Ascending aorta (tissue), 2 donors: ENCODE data around the gene SPEN. TPM values are rescaled to one million over a fixed set of nuclear protein-coding genes. Genes with fewer than 3 reads are reported as not detected.

ENCODE experiments used
- DNase-seq, 2 donors: peaks; one replicate each; pipeline ENCODE4 v3.0.0-alpha.2; 2019; ENCODE audit warnings: low spot score in 2 of 2
- H3K27ac ChIP-seq, 2 donors: fragments of 200-600 bp; sonication (generic); one replicate each; pipeline ENCODE4 v1.5.1; 2016 to 2017; ENCODE audit warnings: mild to moderate bottlenecking in 1 of 2
- H3K27me3 ChIP-seq: fragments of 200-600 bp; sonication (generic); one replicate; pipeline ENCODE4 v1.5.1; 2017
- H3K36me3 ChIP-seq, 2 donors: fragments of 200-600 bp; sonication (generic); one replicate each; pipeline ENCODE4 v1.5.1; 2016
- H3K4me1 ChIP-seq, 2 donors: fragments of 200-600 bp; sonication (generic); one replicate each; pipeline ENCODE4 v1.5.1; 2016 to 2017; ENCODE audit warnings: mild to moderate bottlenecking in 1 of 2
- H3K4me3 ChIP-seq, 2 donors: fragments of 200-600 bp; sonication (generic); one replicate each; pipeline ENCODE4 v1.5.1; 2016 to 2017; ENCODE audit warnings: mild to moderate bottlenecking in 1 of 2
- H3K9me3 ChIP-seq, 2 donors: fragments of 200-600 bp; sonication (generic); one replicate each; pipeline ENCODE4 v1.5.1; 2016
- intact Hi-C: fragments of 100-400 bp; cut with DNase I; formaldehyde crosslinking; loops from one replicate; pipeline ENCODE4 v1.15.1; 2023
- total RNA-seq: library from RNA; depleted of rRNA; stranded (reverse); fragments of >200 nt; gene quantifications from one replicate; pipeline ENCODE4 v1.1.0, GENCODE V29; 2016
- TF ChIP-seq, protein P1 (sequence below), 3 experiments: fragments of 200-600 bp in 2 of 3; fragments of 450-650 bp in 1 of 3; sonication (generic) in 2 of 3; IDR thresholded peaks; one replicate each; pipeline ENCODE4 v1.5.1; 2016 to 2019; ENCODE audit warnings: antibody characterized with exemption in 3 of 3, mild to moderate bottlenecking in 1 of 3, moderate library complexity in 1 of 3

Gene SPEN
- total RNA-seq, 1 donor from 2014 or later, result 53.9 TPM

DNA sequence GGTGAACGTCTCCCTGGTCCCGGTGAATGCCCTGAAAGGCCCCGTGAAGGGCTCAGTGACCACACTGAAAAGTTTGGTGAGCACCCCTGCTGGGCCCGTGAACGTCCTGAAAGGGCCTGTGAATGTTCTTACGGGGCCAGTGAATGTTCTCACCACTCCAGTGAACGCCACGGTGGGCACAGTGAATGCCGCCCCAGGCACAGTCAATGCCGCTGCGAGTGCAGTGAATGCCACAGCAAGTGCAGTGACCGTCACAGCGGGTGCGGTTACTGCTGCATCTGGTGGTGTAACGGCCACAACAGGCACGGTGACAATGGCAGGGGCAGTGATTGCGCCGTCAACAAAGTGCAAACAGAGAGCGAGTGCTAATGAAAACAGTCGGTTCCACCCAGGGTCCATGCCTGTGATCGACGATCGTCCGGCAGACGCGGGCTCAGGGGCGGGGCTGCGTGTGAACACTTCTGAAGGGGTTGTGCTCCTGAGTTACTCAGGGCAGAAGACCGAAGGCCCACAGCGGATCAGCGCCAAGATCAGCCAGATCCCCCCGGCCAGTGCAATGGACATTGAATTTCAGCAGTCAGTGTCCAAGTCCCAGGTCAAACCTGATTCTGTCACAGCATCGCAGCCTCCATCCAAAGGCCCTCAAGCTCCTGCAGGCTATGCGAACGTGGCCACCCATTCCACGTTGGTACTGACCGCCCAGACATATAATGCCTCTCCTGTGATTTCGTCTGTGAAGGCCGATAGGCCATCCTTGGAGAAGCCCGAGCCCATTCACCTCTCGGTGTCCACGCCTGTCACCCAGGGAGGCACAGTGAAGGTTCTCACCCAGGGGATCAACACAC is 86.9 kb downstream of the SPEN start:
- peaks cover 96 to 100% of the 10 kb centered on the region in 2 donors for H3K36me3 ChIP-seq
- no peak for DNase-seq

DNA sequence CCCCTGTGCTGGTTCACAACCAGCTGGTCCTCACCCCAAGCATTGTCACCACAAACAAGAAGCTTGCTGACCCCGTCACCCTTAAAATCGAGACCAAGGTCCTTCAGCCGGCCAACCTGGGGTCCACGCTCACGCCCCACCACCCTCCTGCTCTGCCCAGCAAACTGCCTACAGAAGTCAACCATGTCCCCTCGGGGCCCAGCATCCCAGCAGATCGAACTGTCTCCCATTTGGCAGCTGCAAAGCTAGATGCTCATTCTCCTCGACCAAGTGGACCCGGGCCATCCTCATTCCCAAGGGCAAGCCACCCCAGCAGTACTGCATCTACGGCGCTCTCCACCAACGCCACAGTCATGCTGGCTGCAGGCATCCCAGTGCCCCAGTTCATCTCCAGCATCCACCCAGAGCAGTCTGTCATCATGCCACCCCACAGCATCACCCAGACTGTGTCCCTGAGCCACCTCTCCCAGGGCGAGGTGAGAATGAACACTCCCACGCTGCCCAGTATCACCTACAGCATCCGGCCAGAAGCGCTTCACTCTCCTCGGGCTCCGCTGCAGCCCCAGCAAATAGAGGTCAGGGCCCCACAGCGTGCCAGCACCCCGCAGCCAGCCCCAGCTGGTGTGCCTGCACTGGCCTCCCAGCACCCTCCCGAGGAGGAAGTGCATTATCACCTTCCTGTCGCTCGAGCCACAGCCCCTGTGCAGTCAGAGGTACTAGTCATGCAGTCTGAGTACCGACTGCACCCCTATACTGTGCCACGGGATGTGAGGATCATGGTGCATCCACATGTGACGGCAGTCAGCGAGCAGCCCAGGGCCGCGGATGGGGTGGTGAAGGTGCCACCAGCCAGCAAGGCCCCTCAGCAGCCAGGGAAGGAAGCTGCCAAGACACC is 87.8 kb downstream of the SPEN start:
- Histone ChIP-seq H3K9me3 (no peaks in the 10 kb centered on the region), H3K27ac (no peak overlapping the region), H3K27me3 (no peaks in the 10 kb centered on the region), H3K4me1 (peaks cover 0 to 6% of the 10 kb centered on the region in 2 donors), H3K36me3 (peaks cover 88 to 100% of the 10 kb centered on the region in 2 donors), H3K4me3 (no peak overlapping the region)
- no peak for DNase-seq
- TF ChIP-seq, protein P1, sequence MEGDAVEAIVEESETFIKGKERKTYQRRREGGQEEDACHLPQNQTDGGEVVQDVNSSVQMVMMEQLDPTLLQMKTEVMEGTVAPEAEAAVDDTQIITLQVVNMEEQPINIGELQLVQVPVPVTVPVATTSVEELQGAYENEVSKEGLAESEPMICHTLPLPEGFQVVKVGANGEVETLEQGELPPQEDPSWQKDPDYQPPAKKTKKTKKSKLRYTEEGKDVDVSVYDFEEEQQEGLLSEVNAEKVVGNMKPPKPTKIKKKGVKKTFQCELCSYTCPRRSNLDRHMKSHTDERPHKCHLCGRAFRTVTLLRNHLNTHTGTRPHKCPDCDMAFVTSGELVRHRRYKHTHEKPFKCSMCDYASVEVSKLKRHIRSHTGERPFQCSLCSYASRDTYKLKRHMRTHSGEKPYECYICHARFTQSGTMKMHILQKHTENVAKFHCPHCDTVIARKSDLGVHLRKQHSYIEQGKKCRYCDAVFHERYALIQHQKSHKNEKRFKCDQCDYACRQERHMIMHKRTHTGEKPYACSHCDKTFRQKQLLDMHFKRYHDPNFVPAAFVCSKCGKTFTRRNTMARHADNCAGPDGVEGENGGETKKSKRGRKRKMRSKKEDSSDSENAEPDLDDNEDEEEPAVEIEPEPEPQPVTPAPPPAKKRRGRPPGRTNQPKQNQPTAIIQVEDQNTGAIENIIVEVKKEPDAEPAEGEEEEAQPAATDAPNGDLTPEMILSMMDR (IDR thresholded peaks at IDR 0.05), result no peak
- intact Hi-C loops, result loop anchor here (5.0 kb wide), 1 partner anchor 43 kb away; no protein-coding TSS in a partner anchor

More for the DNA sequence above, 86.9 kb downstream of the SPEN start:
- intact Hi-C loops, result loop anchor here (5.0 kb wide), 1 partner anchor 42 kb away; no protein-coding TSS in a partner anchor
- H3K9me3 ChIP-seq, result no peaks in the 10 kb centered on the region
- H3K4me3 ChIP-seq, result no peak overlapping the region
- no peak overlapping the region for H3K27ac ChIP-seq
- TF ChIP-seq, protein P1 (IDR thresholded peaks at IDR 0.05), result no peak
- H3K4me1 ChIP-seq, result peaks cover 0 to 2% of the 10 kb centered on the region in 2 donors
- no peaks in the 10 kb centered on the region for H3K27me3 ChIP-seq

DNA sequence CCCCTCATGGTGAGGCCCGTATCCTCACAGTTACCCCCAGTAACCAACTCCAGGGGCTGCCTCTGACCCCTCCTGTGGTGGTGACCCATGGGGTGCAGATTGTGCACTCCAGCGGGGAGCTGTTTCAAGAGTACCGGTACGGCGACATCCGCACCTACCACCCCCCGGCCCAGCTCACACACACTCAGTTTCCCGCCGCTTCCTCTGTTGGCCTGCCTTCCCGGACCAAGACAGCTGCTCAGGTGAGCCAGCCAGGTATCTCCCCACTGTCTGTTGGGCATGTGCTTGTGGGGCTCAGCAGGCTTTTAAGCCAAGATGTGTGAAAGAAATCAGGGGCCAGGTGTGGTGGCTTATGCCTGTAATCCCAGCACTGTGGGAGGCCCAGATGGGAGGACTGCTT is 88.5 kb downstream of the SPEN start:
- intact Hi-C loops, result loop anchor here (5.0 kb wide), 1 partner anchor 44 kb away; no protein-coding TSS in a partner anchor
- Histone ChIP-seq H3K9me3 (no peaks in the 10 kb centered on the region), H3K4me1 (peaks cover 0 to 6% of the 10 kb centered on the region in 2 donors), H3K27ac (peak overlapping the region in 1 of 2 donors; percentile 33), H3K4me3 (no peak overlapping the region), H3K27me3 (no peaks in the 10 kb centered on the region), H3K36me3 (peaks cover 85 to 100% of the 10 kb centered on the region in 2 donors)
- TF ChIP-seq, protein P1 (IDR thresholded peaks at IDR 0.05), result no peak
- no peak for DNase-seq

DNA sequence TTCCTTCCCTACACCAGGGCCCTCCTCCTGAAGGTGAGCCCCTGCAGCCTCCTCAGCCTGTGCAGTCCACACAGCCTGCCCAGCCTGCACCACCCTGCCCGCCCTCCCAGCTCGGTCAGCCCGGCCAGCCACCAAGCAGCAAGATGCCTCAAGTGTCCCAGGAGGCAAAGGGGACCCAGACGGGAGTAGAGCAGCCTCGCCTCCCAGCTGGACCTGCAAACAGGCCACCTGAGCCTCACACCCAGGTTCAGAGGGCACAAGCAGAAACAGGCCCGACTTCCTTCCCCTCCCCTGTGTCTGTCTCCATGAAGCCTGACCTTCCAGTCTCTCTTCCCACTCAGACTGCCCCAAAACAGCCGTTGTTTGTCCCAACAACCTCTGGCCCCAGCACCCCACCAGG is 89.6 kb downstream of the SPEN start:
- H3K36me3 ChIP-seq, result peaks cover 85 to 100% of the 10 kb centered on the region in 2 donors
- no peak overlapping the region for H3K4me3 ChIP-seq
- peak overlapping the region; percentile 65 to 66 for H3K27ac ChIP-seq
- intact Hi-C loops, result loop anchor here (5.0 kb wide), 1 partner anchor 45 kb away; no protein-coding TSS in a partner anchor
- peaks cover 0 to 6% of the 10 kb centered on the region in 2 donors for H3K4me1 ChIP-seq
- TF ChIP-seq, protein P1 (IDR thresholded peaks at IDR 0.05), result no peak
- no peaks in the 10 kb centered on the region for H3K9me3 ChIP-seq
- no peak for DNase-seq
- H3K27me3 ChIP-seq, result no peaks in the 10 kb centered on the region

DNA sequence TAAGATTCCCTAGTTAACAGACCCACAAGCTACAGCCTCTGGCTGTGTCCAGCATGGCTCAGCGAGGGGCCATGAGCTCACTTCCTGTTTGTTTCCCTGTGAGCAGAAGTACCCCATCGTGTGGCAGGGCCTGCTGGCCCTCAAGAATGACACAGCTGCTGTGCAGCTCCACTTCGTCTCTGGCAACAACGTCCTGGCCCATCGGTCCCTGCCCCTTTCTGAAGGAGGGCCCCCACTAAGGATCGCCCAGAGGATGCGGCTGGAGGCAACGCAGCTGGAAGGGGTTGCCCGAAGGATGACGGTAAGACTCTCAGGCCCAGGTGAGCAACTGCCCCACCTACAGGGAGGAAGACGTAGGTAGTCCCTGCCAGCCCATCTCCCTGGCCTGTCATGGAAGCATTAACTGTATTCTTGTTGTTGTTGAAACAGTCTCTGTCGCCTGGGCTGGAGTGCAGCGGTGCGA is 90.2 kb downstream of the SPEN start:
- peaks cover 85 to 100% of the 10 kb centered on the region in 2 donors for H3K36me3 ChIP-seq
- intact Hi-C loops, result loop anchor here (5.0 kb wide), 1 partner anchor 45 kb away; no protein-coding TSS in a partner anchor

More for the DNA sequence above, 90.2 kb downstream of the SPEN start:
- H3K4me3 ChIP-seq, result no peak overlapping the region
- H3K9me3 ChIP-seq, result no peaks in the 10 kb centered on the region
- H3K27ac ChIP-seq, result peak overlapping the region; percentile 65 to 66
- H3K4me1 ChIP-seq, result peaks cover 0 to 6% of the 10 kb centered on the region in 2 donors
- DNase-seq, result no peak
- no peaks in the 10 kb centered on the region for H3K27me3 ChIP-seq
- TF ChIP-seq, protein P1 (IDR thresholded peaks at IDR 0.05), result no peak
